ENCODE data around the gene TEKT3.

The TEKT3 gene

GRCh38 chr17:15303268-15303667 lies 38.1 kb downstream of the TEKT3 start:
- FAIRE-seq (no peak), DNase-seq (ENCODE audit: insufficient read length, low spot score) (no peak)
- TF ChIP-seq CTCF (IDR thresholded peaks at IDR 0.05; ENCODE audit: insufficient read depth, missing control alignments), result no peak

- FAIRE-seq (no peak), DNase-seq (ENCODE audit: insufficient read length, low spot score) (no peak)
- TF ChIP-seq CTCF (IDR thresholded peaks at IDR 0.05; ENCODE audit: insufficient read depth, missing control alignments), result no peak
Observed at GRCh38 chr17:15301845-15302244, 39.6 kb downstream of the TEKT3 start.

GRCh38 chr17:15298176-15298575 lies 43.2 kb downstream of the TEKT3 start:
- TF ChIP-seq CTCF (IDR thresholded peaks at IDR 0.05; ENCODE audit: insufficient read depth, missing control alignments), result no peak
- no peak for FAIRE-seq
- no peak for DNase-seq (ENCODE audit: insufficient read length, low spot score)

GRCh38 chr17:15293558-15293957 lies 47.8 kb downstream of the TEKT3 start:
- DNase-seq (ENCODE audit: insufficient read length, low spot score) (no peak), FAIRE-seq (no peak)
- TF ChIP-seq CTCF (IDR thresholded peaks at IDR 0.05; ENCODE audit: insufficient read depth, missing control alignments), result no peak

GRCh38 chr17:15291674-15292361 lies 49.6 kb downstream of the TEKT3 start:
- DNase-seq (ENCODE audit: insufficient read length, low spot score) (no peak), FAIRE-seq (no peak)
- TF ChIP-seq CTCF (IDR thresholded peaks at IDR 0.05; ENCODE audit: insufficient read depth, missing control alignments), result no peak

GRCh38 chr17:15290605-15291004 lies 50.8 kb downstream of the TEKT3 start:
- no peak for FAIRE-seq
- TF ChIP-seq CTCF (IDR thresholded peaks at IDR 0.05; ENCODE audit: insufficient read depth, missing control alignments), result no peak
- no peak for DNase-seq (ENCODE audit: insufficient read length, low spot score)

- no peak for TF ChIP-seq CTCF (IDR thresholded peaks at IDR 0.05; ENCODE audit: insufficient read depth, missing control alignments)
- DNase-seq (ENCODE audit: insufficient read length, low spot score), result no peak
- FAIRE-seq, result no peak
Observed at GRCh38 chr17:15289285-15290183, 51.9 kb downstream of the TEKT3 start.
